HL-60/S4 treated with retinoic acid at 250 ng/mL for 4 days and 3 days (cell line): ENCODE data around the gene ANKRD53.

ENCODE experiments used
- in situ Hi-C: fragments of 300-500 bp; cut with MboI; formaldehyde crosslinking; loops from 2 replicates; pipeline ENCODE4 v1.7.0; 2022; ENCODE audit warnings: low sequenced_read_pairs

The ANKRD53 gene

DNA sequence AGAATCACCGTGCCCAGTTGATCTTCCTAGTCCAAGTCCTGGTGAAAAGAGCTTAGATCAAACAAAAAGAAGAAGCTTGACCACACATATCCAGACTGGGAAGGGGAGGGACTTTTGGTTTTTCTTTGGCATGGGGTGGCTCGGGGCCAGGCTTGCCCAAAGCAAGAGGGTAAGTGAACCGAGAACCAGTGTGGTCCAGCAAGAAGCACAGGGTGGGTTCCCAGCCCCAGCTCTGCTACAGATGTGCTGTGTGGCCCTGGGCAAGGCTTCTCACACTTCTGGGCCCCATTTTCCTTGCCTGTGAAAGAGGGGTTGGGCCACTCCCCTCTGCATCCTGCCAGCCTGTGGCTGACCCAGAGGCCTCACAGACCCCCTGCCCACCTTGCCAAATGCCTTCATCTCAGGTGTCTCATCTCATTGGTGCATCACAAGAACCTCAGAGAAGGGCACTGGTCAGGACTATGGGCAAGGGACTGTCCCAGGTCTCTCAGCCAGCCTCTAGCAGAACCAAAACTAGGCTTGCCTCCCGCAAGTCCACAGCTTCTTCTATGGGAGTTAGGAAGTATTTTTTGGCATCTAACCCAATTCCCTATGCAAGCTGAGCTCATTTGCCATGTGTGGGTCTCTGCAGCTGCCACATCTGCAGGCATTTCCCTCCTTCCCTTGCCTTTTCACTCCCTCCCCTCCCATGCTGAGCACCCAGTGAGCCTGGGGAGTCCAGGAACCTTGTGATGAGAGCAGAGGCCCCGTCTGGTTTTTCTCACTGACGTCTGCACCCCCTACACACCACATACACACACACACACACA, 35.8 kb upstream of the ANKRD53 start:
- in situ Hi-C loops: no loop called here

DNA sequence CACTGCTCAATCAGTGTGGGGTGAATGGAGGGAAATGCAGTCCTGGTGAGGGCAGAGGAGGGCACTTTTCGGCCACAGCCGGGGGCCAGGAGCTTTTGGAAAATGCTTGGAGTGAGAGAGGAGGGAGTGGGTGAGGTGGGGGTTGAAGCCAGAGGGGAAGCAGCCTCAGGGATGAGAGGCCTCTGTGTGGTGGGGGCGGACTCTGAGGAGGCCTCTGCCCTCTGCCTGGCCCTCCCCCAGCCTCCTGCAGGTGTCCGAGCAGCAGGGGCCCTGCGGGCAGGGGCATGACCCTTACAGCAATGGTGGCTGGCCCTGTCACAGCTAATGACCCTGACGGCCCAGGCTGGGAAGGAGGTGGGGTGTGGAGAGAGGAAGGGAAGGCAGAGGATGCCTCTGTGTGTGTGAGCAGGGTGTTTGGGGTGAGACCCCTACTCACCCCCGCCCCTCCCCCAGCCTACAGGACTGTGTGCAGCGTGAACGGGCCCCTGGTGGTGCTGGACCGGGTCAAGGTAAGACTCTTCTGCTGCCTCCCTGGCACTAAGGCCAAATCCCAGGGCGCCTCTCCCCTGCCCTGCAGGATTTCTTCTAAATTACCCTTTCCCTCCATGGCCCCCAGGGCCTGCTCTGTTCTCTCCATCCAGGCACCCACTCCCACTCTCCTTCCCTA, 35.1 kb upstream of the ANKRD53 start:
- in situ Hi-C loops: no loop called here

DNA sequence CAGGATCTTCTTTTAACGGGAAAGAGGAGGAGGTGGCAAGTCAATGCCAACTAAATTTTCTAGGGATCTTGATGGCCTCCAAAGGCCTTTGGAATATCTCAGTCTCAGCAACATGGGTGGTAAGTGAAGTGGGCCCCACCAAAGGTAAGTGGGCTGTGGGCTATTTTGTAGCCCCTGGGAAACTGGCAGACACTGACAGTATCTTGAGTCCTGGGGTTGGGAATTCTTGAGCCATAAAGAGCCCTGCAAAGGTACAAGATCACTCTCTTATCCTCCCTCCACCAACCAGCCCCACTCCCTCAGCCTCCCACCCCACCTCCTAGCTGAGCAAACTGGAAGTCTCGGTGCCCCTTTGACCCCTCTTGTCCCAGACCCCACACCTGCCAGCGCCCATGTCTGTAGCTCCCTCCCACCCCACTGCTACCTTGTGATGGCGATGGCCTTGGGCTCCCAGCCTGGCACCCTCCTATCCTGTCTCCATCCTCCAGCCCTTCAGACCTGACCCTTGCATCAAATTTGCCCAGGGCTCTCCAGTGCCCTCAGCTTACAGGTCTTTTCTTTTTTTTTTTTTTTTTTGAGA, 34.2 kb upstream of the ANKRD53 start:
- in situ Hi-C loops: no loop called here

DNA sequence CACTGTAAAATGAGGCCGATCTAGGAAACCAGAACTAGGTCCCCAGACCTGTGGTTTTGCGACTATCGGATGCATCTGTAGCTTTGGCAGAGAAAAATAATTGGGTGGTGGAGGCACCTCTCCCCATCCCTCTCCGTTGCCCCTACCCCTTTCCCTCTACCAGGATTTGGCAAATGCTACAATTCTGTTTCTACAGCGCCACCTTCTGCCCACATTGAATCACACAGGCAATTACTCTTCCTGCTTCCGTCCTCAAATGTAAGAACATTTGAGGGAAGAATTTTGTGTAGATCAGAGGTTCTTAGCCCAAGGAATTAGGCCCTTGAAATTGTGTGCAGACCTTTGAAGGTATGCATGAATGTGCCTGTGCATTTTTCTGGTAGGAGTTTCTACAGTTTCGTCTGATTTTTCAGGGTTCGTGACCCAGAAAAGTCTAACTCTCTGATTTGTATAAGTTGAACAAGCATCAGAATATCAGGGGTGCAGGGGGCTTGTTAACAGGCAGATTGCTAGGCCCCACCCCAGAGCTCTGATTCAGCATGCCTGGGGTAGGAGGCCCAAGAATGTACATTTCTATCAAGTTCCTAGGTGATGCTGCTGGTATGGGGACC, 31.5 kb upstream of the ANKRD53 start:
- in situ Hi-C loops: no loop called here

DNA sequence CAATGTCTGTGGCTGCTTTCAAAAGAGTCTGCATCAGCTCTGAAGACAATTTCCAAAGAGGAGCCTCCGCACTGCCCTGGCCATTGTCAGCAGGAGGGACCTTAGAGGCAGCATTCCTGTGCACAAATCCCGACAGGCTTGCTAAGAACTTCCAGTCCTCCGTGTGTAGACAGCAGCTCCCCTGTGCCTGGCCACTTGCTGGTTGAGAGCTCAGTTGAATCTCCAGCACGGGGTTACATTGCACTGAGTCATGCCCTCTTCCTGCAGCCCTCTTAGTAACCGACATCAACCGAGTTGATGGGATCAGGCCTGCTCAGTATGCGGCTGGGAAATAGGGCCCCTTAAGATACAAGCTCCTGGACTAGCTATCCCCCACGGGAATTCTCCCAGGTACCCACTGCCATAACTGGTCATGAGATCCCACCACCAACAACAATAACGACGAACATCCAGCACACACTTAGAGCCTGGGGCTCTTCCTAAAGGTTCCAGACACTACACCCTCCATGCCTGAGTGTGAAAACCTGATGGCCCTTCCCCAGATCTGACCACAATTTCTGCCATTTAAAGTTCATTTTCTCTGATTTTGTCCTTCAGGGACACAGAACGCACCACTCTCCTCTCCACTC, 30.8 kb upstream of the ANKRD53 start:
- in situ Hi-C loops: no loop called here

DNA sequence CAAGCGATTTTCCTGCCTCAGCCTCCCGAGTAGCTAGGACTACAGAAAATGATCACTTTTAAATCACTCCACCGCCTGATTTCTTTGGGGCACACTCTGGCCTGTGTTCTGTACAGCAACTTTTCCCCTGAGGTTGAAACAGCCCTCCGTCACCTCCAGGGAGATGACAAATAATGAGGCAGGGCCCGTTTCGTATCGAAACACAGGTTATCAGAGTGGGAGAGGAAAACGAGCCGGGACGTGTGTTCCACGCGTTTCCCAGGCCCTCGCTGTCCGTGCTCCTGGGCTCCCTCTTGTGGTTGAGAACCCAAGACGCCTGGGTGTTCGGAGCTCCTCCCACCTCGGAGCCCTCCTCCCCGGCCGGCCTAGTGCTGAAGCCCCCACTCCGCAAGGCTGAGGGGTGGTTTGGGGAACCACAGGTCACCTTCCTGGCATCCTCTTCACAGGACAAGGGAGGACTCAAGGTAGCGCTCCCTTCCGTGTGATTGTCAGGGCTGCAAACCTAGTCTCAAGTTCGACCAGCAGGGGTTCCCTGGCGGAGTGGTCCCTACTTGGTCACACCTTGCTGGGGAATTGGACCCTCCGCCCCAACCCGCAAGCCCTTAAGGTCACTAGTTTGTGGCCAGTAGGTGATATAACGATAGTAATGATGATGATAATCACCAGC, 30.0 kb upstream of the ANKRD53 start:
- in situ Hi-C loops: no loop called here

DNA sequence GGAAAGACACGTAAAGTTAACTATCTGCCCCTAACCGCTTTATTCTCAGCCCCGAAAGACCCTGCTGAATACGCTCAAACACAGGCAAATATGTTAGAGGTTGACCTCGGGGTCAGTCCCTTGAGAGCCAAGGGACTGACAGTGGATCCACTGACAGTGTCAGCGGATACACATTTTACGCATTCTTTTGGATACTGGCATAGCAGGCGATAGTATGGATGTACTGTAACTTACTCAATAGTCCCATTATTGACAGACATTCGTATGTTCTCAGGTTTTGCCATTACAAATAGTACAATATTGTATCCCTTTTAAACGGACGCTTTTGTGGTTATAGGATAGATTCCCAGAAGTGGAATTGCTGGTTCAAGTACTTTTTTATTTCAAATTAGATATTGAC, 29.3 kb upstream of the ANKRD53 start:
- in situ Hi-C loops: no loop called here

DNA sequence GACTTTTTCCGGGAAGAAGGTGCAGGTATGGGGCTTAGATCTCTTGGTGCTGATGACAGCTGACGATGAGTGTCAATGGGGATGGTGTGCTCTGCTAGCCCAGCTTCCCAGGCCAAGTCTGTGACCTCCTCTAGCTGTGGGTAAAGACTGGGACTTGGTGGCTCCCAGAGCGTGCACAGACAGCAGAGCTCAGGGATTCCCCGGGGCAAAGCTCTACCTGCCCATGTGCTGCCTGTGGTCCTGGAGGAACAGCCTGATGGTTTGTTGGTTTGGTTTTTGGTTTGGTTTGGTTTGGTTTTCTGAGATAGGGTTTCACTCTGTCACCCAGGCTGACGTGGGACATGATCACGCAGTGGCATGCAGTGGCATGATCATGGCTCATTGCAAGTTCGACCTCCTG, 23.5 kb upstream of the ANKRD53 start:
- in situ Hi-C loops: no loop called here

DNA sequence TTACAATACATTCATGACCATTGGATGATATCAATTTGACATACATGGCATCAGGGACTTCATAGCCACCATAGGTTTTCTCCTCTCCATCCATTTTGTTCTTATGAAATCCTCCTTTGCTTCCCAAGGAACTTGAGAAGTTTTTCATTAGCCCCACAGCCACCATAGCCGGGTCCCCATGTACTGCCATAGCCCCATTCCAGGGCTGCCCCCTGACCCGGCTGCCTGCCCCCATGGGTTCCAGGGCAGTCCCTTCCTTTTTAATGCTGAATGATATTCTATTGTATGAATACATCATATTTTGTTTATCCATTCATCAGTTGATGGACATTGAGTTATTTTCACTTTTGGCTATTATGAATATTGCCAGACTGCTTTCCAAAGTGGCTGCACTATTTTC, 22.3 kb upstream of the ANKRD53 start:
- in situ Hi-C loops: no loop called here

DNA sequence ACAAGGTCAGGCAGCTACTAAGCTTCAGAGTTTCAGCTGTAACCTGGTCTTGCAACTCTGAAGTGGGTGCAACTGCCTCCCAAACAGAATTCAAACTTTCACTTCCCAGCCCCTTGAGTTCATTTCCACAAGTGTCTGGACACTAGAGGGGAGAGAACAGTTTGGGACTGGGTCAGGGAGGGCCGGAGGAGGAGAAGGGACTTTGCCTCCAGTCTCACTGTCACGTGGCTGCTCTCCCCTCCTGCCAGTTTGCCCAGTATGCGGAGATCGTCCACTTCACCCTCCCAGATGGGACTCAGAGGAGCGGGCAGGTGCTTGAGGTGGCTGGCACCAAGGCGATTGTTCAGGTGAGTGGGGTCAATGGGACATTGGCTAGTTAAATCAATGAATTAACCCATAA, 20.6 kb upstream of the ANKRD53 start:
- in situ Hi-C loops: no loop called here

DNA sequence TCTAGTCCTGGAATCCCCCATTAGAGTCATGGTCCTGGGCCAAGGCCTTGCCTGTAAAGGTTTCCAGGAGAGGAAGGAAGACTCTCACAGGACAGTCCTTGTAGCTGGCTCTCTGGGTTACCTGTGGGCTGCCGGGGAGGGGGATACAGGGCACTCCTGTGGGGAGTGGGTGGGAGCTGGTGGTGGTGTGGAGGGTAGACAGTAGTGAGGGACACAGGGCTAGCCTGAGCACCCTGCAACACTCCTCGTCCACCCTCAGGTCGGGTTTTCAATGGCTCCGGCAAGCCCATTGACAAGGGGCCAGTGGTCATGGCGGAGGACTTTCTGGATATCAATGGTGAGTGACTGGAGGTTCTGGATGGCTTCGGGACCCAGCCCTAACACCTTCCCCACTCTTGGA, 19.7 kb upstream of the ANKRD53 start:
- in situ Hi-C loops: no loop called here

DNA sequence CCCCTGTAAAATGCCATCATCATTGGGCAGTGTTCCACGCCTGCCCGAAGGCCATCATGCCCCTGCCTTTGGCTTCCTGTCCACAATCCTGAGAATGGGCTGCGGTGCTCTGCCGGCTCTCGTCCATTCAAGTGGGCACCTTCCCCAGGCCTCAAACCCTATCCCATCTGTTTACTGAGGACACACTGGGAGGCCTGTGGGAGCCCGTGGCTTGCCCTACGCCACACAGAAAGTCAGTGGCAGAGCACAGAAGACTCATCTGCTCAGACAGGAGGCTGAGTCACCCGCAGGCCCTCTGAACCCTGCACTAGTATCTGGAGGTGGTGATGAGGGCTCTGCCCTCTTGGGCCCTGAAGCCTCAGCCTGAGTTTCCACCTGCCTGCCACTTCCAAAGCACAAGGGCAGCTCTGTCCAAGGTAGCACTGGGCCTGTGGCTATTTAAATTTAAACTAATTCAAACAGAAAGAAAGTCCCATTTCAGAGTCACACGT, 19.1 kb upstream of the ANKRD53 start:
- in situ Hi-C loops: no loop called here

DNA sequence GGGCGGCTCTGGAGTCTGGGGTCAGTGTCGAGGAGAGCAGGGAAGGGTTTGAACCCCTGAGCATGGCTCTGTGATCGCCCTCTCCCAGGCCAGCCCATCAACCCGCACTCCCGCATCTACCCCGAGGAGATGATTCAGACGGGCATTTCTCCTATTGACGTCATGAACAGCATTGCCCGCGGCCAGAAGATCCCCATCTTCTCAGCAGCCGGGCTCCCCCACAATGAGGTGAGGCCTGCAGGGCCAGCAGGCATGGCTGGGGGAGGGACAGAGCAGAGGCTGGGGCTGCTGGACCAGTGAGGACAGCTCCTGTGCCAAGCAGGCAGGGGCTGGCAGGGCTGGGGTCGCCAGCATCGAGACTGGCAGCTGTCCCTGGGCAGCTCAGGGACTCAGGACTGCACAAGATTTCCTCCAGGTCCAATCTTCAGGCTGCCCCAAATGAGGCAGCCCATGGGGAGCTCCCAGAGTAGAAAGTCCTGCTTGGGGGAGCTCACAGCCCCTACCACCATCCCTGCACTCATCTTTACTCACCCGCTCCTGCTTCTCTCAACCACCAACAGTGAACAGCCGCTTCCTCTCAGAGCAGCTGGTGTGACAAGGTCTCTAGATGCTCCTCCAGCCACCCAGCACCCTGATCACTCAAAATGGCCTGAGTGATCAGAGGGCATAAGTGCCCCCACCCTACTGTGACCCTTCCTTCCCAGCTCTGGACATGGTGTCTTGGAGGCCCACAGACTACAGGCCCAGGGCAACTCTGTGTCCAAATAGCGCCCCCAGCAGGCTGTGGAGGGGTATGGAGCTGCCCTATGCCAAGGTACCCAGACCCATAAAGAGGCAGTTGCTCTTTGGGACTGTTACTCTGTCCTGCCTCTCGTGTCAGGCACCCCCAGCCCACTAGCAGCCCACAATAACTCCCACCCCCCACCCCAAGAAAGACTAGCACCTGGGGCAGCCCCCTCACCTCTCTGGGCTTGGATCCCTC, 18.3 kb upstream of the ANKRD53 start:
- in situ Hi-C loops: no loop called here

DNA sequence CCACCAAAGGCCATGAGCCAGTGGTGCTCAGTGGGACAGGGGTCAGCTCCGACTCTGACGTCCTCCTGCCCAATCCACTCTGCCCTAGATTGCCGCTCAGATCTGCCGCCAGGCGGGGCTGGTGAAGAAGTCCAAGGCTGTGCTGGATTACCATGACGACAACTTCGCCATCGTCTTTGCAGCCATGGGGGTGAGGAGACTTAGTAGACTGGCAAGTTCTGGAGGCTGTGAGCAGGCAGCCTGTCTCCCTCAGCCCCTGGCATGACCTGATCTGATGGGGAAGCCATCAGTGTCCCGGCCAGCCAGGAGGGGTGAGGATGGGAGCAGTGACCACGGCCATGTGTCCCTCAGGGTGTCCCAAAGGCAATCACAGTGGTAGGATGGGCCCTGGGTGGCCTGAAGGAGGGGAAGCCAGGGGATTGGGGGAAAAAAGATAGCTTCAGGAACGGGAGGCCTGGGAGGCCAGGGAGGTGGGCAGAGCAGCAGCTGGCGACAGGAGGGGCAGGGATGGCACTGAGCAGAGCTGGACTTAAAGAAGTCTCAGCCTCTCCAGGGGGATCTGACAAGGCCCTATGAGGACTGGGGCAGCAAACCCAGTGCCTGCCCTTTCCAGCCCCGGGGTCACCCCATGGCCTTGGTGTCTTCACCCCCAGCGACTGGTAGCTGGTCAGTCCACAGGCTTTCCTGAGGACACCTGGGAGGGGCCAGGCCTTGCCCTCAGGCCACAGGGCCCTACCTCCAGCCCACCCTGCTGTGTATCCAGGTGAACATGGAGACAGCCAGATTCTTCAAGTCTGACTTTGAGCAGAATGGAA, 17.4 kb upstream of the ANKRD53 start:
- in situ Hi-C loops: no loop called here

DNA sequence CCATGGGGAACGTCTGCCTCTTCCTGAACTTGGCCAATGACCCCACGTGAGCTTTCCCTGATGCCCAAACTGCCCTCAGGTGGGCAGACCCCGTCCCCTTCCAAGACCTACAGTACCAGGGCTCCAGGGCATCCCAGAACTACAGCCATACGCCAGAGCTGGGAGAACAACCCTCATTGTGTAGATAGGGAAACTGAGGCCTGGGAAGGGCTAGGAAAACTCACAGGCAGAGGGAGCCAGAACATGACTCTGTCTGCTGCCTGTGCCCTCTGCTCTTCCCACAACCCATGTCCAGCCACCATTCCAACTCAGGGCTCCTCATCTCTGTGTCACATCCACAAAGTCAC, 16.8 kb upstream of the ANKRD53 start:
- in situ Hi-C loops: no loop called here

DNA sequence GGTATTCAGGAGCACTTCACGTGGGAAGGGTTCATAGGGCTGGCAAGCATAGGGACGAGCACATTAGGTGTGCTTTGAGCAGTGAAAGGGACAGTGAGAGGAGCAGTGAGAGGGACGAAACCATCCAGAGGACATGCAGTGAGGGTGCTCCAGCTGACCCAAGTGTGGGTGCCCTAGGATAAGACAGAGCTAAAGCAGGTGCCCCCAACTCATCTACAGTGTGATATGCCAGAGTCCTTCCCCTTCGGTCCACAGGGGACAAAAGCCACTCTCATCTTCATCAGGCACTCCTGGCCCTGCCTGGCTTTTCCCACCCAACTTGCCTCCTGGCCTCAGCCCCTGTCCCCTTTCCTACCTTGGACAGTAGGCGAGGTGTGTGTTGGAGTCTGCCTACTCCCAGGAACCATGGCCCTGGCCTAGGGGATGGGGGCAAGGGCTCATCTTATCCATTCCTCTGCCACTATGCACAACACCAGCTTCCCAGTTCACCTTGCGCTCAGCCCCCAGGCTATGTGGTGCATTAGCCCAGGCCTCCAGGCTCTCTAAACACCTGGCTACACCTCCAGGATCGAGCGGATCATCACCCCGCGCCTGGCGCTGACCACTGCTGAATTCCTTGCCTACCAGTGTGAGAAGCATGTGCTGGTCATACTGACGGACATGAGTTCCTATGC, 16.1 kb upstream of the ANKRD53 start:
- in situ Hi-C loops: no loop called here

DNA sequence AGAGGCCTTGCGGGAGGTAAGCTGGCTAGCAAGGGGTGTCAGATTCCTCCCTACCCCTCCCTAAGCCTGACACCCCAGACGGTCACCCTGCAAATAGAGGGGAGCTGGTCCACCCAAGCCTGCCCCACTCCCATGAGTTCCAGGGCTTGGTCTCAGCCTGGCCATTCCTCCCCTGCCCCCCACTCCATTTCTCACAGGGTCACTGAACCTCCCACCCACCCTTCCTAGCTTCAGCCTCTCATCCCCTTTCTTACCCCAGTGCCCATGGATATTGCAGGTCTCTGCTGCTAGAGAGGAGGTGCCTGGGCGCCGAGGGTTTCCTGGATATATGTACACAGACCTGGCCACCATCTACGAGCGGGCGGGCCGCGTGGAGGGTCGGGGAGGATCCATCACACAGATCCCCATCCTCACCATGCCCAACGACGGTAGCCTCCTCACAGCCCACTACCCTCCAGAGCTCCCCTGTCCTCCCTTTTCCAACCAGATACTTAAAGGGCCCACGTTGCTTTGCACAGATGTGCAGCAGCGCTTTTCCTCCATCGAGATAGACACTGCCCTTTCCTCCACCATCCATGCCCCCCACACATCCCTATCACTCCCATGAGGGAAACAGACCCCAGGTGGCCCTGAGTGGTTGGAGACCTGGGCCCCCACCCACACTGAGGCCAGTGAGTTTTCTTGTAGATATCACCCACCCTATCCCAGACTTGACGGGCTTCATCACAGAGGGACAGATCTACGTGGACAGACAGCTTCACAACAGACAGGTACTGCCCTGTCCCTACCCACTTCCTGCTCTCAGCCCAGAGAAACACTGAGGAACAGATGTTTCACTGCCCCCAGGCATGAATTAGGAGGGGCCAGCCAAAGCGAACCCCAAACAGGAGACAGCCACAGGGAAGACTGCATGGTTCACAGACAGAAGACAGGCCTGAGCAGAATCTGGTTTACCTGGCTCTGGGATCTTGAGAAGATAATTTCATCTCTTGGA, 15.2 kb upstream of the ANKRD53 start:
- in situ Hi-C loops: no loop called here
